AG09309 (cell line): ENCODE measurements around the gene NF1.

Source experiments
- DNase-seq: peaks from one replicate; pipeline ENCODE4 v3.0.0-alpha.2; 2010; ENCODE audit warnings: low read depth
- H3K4me3 ChIP-seq: 2 replicates; pipeline ENCODE4 v1.5.1; 2011; ENCODE audit warnings: mild to moderate bottlenecking, low read depth, low read length, moderate library complexity; ENCODE audit not compliant: control insufficient read depth
- CTCF ChIP-seq: IDR thresholded peaks from 2 replicates; pipeline ENCODE4 v1.5.1; 2011; ENCODE audit warnings: mild to moderate bottlenecking, low read depth, low read length, inconsistent platforms; ENCODE audit not compliant: insufficient read depth, control insufficient read depth; ENCODE audit errors: missing control alignments

The NF1 gene

GRCh38 chr17:31053071-31053470 is 41.7 kb upstream of the NF1 start:
- TF ChIP-seq CTCF, result no peak
- no peak overlapping the region for H3K4me3 ChIP-seq

GRCh38 chr17:31054761-31055160 is 40.0 kb upstream of the NF1 start:
- TF ChIP-seq CTCF, result no peak
- H3K4me3 ChIP-seq, result no peak overlapping the region
- DNase-seq, result no peak

More at GRCh38 chr17:31053071-31053470, 41.7 kb upstream of the NF1 start:
- DNase-seq, result no peak

GRCh38 chr17:31058976-31059375 is 35.8 kb upstream of the NF1 start:
- no peak for TF ChIP-seq CTCF
- H3K4me3 ChIP-seq, result no peak overlapping the region
- DNase-seq, result no peak

GRCh38 chr17:31060791-31061550 is 33.8 kb upstream of the NF1 start:
- no peak overlapping the region for H3K4me3 ChIP-seq
- TF ChIP-seq CTCF, result no peak
- DNase-seq, result no peak

GRCh38 chr17:31061678-31062077 is 33.1 kb upstream of the NF1 start:
- TF ChIP-seq CTCF, result no peak
- H3K4me3 ChIP-seq, result no peak overlapping the region
- DNase-seq, result no peak

GRCh38 chr17:31062346-31062745 is 32.4 kb upstream of the NF1 start:
- H3K4me3 ChIP-seq, result no peak overlapping the region
- TF ChIP-seq CTCF, result no peak
- no peak for DNase-seq
